ENCODE measurements around the gene OR5B17.
"Not testable (repeated sequence)": the region's sequence is repeated elsewhere in the genome, so short reads cannot be mapped to it uniquely, and the experiment has no call there.

The OR5B17 gene

GRCh38 chr11:58358969-58359368 is at the start of gene OR5B17:
OR5B17 (minus strand) TSS chr11:58359069; CDS start chr11:58359069, 0 bp downstream.
- no peak for DNase-seq

- DNase-seq, result no peak
These were observed 47.9 kb upstream of the OR5B17 start, which contains the start of gene OR5B3 for GRCh38 chr11:58406774-58407173. OR5B3 (minus strand) TSS chr11:58406874; CDS start chr11:58403409, 3,465 bp downstream.

- DNase-seq, result not testable (repeated sequence)
These were observed 40.8 kb upstream of the OR5B17 start for GRCh38 chr11:58399622-58400021.

GRCh38 chr11:58395581-58395980 is 36.7 kb upstream of the OR5B17 start:
- DNase-seq, result no peak

- DNase-seq, result no peak
These were observed 35.3 kb upstream of the OR5B17 start for GRCh38 chr11:58394195-58394594.

- no peak for DNase-seq
These were observed 33.9 kb upstream of the OR5B17 start for GRCh38 chr11:58392746-58393145.

- no peak for DNase-seq
These were observed 33.0 kb upstream of the OR5B17 start for GRCh38 chr11:58391879-58392278.

GRCh38 chr11:58390551-58391063 is 31.7 kb upstream of the OR5B17 start:
- DNase-seq, result no peak

GRCh38 chr11:58354727-58355126 is 4.1 kb downstream of the OR5B17 start:
- DNase-seq, result no peak

GRCh38 chr11:58345204-58345603 is 13.7 kb downstream of the OR5B17 start:
- DNase-seq, result no peak

GRCh38 chr11:58334708-58335107 is 24.2 kb downstream of the OR5B17 start:
- no peak for DNase-seq

- DNase-seq, result no peak
These were observed 28.0 kb downstream of the OR5B17 start for GRCh38 chr11:58330861-58331260.

- DNase-seq, result no peak
These were observed 40.3 kb downstream of the OR5B17 start for GRCh38 chr11:58318532-58318931.

- DNase-seq, result no peak
These were observed 42.7 kb downstream of the OR5B17 start for GRCh38 chr11:58316142-58316541.
